NCI-H146 (cell line): ENCODE measurements around the gene CCNT2.
"Not testable (repeated sequence)": the region's sequence is repeated elsewhere in the genome, so short reads cannot be mapped to it uniquely, and the experiment has no call there.

Source experiments
- DNase-seq: peaks from one replicate; lab custom pipeline; 2025; lab: John Stamatoyannopoulos, UW

Gene CCNT2

DNA sequence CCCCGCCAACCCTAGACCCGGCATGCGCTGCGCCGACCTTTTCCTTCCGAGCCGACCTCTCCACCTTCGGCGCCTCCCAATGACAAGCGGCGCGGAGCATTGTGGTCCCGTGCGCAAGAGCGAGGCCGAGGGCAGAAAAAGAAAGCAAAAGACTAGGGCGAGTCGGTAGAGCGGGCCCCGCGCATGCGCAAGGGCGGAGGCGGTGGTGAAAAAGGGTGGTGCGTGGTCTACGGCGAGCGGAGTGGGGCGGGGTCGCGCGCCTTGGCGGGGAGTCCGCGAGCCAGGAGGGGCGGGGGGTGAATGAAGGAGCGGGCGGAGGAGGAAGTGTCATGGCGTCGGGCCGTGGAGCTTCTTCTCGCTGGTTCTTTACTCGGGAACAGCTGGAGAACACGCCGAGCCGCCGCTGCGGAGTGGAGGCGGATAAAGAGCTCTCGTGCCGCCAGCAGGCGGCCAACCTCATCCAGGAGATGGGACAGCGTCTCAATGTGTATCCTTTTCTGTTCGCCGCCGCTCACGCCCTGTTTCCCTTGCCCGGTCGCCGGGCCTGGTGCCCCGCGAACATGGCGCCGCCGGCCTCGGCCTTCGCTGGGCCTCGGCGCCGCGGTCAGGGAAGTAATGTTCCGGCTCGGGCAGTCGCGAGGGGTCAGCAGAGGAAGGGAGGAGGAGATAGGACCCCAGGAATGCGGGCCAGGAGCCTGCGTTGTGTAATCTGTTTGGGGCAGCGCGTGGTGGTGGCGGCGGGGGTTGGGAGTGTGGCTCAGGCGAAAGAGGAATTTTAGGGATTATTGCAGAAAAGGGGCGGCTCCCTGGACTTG, at the start of gene CCNT2:
CCNT2 (plus strand) TSS at position 297 of the 815 bp plus-strand sequence; CDS start at position 330, 33 bp downstream.
- peak; percentile 99 for DNase-seq

DNA sequence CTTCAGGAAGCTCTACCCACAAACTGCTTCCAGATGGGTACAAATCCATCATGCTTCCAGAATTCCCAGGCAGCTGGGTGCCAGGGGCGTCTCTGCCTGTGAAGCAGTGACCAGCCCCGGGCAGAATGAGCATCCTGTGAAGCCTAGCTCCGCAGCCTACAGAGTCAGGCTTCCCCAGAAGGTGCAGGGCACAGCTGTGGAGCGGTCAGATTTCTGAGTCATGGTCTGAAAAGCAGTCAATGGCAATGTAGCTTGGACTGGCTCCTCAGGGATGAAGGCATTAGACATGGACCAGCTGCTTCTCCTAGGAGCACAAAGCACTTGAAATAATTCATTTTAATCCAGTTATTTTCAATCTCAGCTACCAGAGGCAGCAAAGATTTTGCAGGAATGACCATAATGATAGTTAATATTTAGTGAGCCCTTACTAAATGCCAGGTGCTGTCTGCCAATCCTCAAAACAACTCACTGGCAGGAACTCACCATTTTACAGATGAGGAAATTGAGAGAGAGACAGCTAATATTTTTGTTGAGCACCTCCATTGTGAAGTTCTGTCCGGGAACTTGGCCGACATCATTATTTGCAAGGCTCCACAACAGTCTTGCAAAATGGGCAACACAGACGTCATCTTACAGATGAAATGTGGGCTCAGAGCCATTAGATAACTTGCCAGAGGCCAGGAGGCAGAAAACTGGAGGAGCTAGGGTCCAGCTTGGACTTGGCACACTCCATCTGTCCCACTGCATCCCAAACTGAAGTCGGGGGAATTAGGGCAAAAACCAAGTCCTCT, 48.5 kb upstream of the CCNT2 start:
- DNase-seq = no peak

DNA sequence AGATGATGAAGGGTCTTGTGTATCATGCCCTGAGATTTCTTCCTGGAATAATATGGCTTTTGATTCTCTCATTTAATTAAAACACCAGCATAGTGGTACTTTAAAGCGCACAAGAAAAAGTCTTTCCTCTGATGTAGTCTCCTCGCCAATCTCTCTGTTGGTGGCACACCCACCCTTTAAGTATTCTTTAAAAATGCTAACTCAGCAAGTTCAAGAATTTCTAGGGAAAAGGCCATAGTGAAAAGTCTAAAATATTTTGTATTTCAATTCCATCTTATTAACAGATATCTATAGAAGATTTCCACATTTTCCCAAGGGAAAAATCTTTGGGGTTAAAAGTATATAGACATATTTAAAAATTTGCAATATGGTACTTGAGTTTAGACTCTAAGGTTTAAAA, 45.5 kb upstream of the CCNT2 start:
- DNase-seq = no peak

DNA sequence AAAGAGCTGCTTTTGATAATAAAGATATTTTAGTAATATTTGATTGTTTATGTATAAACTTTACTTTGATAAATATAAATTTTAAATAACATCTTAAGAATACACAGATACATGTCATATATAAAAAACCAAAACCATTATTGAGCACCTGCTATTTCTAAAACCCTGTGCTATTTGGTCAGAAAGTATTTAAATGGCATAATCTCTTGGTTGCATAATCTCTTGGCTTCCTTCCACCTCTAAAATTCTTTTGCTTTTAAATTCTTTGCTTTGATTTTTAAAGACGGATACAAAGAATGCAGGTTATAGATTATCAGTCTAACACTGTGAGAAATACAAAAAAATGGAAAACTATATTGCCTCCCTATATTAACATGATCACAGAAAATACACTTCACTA, 43.3 kb upstream of the CCNT2 start:
- DNase-seq = no peak

DNA sequence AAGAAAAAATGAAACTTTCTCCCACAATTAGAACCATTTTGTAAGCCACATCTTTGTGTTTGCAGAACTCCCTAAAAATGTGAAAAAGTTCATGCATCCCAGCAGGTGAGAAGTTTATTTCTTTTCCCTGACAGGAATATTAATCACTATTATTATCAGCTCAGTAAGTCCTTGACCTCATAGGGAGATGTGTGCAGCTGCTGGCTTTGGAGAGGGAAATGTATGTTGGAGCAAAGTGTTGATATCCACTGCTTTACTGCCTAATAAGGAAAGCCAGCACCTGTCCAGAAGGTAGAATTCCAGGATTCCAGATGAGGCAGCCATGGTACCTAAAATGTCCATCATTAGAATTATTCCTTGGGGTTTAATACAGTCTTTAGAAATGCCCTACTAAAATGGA, 35.8 kb upstream of the CCNT2 start:
- DNase-seq = peak; percentile 42

DNA sequence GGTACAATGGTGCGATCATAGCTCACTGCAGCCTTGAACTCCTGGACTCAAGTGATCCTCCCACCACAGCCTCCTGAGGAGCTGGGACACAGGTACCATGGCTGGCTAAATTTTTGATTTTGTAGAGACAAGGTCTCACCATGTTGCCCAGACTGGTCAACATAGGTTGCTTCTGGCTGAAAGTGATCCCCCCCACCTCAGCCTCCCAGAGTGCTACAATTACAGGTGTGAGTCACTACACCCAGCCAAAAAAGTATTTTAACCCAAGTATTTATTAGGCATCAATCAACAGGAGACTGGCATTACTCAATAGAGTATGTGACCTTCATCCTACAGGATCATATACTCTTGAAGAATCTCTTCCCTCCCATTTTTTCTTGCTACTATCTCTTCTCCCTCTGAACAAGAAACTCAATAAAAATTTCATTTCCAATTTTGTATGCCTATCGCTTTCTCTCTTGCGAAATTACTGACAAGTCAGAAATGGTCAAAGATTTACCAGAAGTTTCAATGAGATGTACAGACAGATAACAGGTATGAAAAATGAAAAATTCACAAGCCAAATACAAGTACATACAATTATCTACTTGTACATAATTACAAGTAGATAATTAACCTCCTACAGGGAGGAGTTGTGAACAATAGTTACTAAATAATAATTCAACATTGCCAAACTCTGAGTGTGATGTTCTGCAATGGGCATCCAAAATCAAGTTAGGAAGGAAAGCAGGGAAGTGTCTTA, 34.9 kb upstream of the CCNT2 start:
- peak; percentile 2 for DNase-seq

DNA sequence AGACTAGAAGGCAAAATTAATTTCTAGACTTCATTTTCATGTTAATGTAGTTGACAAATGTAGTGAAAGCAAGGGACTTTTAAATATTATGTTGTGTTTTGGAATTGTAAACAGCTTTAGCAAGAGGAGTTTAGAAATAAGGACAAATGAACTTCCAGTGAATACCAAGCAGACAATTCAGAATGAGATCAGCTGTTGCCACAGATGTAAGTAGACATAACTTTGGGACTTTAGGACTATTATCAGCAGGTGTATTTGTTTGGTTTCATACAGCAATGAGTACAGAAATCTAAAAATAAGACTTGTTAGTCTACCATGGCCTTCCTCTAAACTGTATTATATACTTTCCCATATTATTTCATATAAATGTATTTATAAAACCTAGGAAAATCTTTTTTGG, 34.2 kb upstream of the CCNT2 start:
- DNase-seq = no peak

DNA sequence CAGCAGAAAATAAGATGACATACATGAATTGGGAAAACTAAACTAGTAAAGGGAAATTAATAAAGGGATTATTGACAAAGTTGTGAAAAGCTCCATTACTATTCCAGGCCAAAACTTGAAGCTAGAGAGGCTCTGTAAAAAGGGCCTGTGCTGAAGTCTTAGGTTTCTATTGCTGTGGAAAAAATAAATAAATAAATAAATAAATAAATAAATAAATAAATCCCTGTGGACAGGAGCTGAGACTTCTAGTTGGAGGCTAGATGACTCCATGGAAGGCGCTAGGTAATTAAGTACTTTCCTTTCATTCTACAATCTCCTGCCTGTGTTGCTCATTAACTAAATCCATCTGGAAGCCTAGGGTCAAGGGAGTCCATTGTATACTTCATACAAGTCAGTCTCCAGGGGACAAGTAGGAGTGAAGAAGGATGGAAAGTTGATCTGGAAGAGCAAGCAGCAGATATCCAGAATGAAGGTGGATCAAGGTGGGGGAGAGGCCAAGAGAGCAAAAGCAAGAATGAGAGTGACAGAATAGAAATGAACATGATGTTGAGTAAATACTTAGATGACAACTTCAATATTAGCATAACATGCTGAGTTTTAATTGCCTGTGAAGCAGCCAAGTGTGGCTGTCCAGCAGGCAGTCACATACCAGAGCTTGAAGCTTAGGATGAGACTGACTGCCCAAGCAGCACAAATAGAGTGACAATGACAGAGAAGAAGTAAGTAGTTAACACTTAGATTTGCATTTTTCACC, 26.2 kb upstream of the CCNT2 start:
- DNase-seq = peak; percentile 34

DNA sequence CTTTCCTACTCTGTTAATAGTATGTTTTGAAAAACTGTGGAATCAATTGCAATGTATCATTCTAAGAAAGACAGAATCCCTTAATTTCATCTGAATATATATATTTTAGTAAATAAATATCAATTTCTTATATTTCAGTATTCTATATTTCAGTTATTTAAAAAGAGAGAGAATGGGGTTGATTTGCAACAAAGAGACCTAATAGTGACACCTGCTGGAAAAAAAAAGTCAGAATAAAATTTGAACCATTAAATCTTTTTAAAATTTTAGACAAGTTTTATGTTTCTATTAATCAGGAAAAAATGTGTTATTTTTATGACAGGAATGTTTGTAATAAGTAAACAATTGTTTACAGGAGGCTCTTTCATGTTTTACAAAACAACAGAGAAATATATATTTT, 20.7 kb upstream of the CCNT2 start:
- peak; percentile 9 for DNase-seq

DNA sequence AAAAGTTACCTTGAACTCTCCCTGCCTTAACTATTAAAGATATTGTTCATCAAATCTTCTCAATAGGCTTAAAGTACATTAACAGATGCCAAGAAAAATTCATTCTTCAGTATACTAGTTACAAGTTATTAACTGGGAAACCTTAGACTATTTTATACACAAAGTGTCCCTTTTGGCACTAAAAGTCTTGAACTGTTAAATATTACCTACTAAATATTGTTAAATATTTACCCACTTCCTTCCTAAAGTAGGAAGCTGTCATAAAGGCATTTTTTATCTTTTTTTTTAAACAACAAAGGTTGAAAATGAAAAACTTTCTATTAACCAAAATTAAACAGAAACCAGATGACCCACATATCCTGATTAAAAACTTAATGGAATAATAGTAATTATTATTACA, 19.4 kb upstream of the CCNT2 start:
- DNase-seq = no peak

DNA sequence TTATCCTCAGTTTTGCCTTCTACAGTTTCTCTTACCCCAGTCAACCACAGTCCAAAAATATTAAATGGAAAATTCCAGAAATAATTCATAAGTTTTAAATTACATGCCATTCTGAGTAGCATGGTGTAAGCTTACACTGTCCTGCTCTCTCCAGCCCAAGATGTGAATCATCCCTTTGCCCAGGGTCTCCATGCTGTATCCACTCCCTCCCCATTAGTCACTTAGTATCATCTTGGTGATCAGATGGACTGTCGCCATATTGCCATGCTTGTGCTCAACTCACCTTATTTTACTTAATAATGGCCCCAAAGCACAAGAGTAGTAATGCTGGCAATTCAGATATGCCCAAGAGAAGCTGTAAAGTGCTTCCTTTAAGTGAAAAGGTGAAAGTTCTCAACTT, 18.5 kb upstream of the CCNT2 start:
- DNase-seq = no peak

DNA sequence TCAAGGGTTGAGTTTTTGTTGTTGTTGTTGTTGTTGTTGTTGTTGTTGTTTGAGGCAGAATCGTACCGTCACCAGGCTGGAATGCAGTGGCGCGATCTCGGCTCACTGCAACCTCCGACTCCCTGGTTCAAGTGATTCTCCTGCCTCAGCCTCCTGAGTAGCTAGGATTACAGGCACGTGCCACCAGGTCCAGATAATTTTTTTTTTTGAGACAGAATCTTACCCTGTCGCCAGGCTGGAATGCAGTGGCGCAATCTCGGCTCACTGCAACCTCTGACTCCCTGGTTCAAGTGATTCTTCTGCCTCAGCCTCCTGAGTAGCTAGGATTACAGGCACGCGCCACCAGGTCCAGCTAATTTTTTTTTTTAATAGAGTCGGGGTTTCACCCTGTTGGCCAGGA, 14.9 kb upstream of the CCNT2 start:
- not testable (repeated sequence) for DNase-seq

DNA sequence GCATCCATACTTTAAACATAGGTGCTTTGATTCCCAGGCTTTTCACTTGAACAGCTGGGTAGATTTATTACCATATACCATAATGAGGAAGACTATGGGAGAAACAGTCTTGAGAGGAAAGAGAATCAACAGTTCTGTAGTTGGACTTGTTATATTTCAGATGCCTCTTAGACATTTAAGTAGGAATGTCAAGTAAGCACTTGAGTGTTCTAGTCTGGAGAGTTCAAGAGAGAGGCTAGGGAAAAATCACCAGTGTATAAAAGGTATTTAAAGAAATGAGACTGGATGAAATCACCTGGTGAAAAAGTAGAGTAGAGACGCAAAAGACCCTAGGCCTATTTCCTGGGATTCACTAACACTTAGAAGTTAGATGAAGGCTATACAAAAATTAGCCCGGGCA, 13.5 kb upstream of the CCNT2 start:
- DNase-seq = no peak

DNA sequence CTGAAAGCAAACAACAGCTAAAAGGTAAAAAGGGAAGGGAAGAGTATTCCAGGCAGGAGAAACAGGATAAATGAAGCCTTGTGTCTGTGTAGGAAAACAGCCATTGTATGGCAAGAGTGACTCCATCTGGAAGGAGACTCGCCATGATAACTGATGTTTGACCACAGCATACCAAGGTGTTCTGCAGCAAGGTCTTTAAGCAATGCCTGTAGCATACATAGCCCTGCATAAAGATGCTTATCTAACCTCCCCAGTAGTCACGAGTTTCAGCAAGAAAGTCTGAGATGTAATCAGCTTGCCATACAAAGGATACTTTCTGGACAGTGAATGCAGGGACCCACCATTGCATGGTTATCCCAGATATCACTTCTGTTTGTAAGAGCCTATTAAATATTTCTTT, 11.9 kb upstream of the CCNT2 start:
- no peak for DNase-seq

DNA sequence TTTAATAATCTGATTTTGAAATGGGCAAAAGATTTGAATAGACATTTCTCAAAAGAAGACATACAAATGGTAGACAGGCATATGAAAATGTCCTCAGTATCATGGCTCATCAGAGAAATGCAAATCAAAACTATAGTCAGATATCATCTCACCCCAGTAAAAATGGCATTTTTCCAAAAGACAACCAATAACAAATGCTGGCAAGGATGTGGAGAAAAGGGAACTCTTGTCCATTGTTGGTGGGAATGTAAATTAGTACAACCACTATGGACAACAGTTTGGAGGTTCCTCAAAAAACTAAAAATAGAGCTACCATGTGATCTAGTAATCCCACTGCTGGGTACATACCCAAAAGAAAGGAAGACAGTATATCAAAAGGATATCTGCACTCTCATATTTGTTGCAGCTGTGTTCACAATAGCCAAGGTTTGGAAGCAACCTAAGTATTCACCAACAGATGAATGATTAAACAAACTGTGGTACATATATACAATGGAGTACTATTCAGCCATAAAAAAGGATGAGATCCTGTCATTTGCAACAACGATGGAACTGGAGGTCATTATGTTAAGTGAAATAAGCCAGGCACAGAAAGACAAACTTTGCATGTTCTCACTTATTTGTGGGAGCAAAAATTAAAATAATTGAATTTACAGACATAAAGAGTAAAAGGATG, 11.0 kb upstream of the CCNT2 start:
- not testable (repeated sequence) for DNase-seq

DNA sequence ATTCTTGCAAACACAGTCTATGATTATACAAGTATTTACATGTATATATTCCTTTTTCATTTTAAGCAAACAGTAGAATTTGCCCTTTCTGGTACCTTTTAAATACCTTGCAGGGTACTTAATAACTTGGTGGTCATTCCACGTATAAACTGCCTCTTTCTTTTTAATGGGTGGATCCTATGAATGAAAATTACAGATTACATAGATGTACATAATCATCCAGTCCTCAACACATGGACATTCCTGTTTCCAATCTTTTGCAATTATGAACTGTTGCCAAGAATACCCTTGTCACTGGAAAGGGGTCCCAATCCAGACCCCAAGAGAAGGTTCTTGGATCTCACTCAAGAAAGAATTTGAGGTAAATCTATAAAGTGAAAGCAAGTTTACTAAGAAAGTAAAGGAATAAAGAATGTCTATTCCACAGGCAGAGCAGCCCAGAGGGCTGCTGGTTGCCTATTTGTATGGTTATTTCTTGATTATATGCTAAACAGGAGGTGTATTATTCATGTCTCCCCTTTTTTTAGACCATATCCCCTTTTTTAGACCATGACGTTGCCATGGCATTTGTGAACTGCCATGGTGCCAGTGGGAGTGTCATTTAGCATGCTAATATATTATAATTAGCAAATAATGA, 7.7 kb upstream of the CCNT2 start:
- DNase-seq = no peak

DNA sequence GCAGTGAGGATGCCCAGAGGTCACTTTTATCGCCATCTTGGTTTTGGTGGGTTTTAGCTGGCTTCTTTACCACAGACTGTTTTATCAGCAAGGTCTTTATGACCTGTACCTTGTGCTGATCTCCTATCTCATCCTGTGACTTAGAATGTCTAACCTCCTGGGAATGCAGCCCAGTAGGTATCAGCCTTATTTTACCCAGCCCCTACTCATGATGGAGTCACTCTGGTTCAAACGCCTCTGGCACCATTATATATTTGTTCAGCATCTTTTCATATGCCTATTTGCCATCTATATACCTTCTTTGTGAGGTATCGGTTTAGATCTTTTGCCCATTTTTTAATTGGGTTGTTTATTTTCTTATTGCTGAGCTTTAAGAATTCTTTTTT, 7.2 kb upstream of the CCNT2 start:
- DNase-seq = no peak

DNA sequence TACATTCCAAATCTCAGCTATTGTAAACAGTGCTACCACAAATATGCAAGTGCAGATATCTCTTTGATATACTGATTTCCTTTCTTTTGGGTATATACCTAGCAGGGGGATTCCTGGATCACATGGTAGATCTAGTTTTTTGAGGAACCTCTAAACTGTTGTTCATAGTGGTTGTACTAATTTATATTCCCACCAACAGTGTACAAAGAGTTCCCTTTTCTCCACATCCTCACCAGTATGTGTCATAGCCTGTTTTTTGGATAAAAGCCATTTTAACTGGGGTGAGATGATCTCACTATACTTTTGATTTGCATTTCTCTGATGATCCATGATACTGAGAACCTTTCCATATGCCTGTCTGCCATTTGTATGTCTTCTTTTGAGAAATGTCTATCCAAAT, 6.3 kb upstream of the CCNT2 start:
- DNase-seq = no peak

DNA sequence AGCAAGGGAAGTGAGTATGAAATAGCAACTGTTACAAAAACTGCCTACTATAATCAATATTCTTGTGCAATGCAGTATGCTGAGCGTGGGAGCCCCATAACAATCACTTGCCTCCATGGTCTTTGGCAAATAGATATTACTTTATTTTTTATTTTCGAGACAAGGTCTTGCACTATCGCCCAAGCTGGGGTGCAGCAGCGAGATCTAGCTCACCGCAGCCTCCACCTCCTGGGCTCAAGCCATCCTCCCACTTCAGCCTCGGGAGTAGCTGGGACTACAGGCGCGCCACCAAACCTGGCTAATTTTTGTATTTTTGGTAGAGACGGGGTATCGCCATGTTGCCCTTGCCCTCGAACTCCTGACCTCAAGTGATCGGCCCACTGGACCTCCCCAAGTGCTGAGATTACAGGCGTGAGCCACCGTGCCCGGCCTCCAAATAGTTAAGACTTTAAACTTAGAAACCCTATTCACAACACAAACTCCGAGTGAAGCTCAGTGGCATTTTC, 1.2 kb upstream of the CCNT2 start:
- peak; percentile 51 for DNase-seq

DNA sequence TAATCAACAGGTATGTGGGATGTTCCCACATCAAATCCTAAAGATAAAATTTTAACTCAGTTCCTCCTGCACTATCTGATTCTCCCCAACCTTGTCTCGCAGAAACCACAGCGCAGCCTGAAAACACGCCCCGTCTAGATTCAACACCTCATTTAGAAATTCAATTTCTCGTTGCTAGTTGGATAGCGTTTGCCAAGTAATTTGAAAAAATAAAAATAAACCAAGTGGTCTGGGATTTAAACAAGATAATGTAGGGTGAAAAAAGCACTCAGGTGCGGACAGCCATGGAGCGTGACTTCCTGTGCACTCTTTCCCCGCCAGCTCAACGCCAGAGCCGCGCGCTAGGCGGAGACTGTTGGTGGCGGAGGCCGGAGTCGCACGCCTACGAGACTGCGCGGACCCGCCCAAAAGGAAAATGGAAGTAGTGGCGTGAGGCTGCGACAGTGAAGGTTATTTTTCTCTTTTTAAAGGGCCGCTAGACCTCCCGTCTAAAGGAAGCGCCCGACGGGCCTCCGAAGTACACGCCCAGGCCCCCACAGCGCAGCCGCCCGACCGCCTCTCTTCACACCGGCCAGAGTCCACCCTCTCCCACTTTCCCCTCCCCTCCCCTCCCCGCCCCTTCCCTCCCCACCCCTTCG, 615 bp upstream of the CCNT2 start:
- DNase-seq = no peak
